Heart left ventricle (tissue), 16 donors: ENCODE data around the gene ADGRB3. TPM values are rescaled to one million over a fixed set of nuclear protein-coding genes. Genes with fewer than 3 reads are reported as not detected.
A peak's percentile ranks its signal among the peaks of the same experiment; 100 is the strongest.

Source experiments
- ATAC-seq, 4 donors: fragments of 200-7000 bp; cut with Tn5 transposase; one replicate each; pipeline ENCODE4 v1.9.1; 2020 to 2022; ENCODE audit warnings: moderate library complexity in 4 of 4, mild to moderate bottlenecking in 3 of 4, moderate number of reproducible peaks in 1 of 4
- DNase-seq, 5 donors: peaks; one replicate each; pipeline ENCODE4 v3.0.0-alpha.2; 2020
- H3K27ac ChIP-seq, 12 donors: fragments of 200-600 bp; sonication (generic) in 4 of 12; one replicate each; pipeline versions ENCODE4 v1.5.0 to v1.8.0; 2016 to 2022; ENCODE audit warnings: mild to moderate bottlenecking in 2 of 12
- H3K27me3 ChIP-seq, 9 donors: fragments of 200-600 bp; sonication (generic) in 2 of 9; one replicate each; pipeline versions ENCODE4 v1.5.1 to v1.8.0; 2016 to 2022; ENCODE audit warnings: mild to moderate bottlenecking in 3 of 9
- H3K36me3 ChIP-seq, 9 donors: fragments of 200-600 bp; sonication (generic) in 2 of 9; one replicate each; pipeline versions ENCODE4 v1.5.0 to v1.8.0; 2018 to 2022; ENCODE audit warnings: mild to moderate bottlenecking in 2 of 9
- H3K4me1 ChIP-seq, 12 donors: fragments of 200-600 bp; sonication (generic) in 4 of 12; one replicate each; pipeline versions ENCODE4 v1.5.0 to v1.8.0; 2016 to 2022; ENCODE audit warnings: mild to moderate bottlenecking in 3 of 12
- H3K4me3 ChIP-seq, 12 donors: fragments of 200-600 bp; sonication (generic) in 4 of 12; one replicate each; pipeline versions ENCODE4 v1.5.0 to v1.8.0; 2017 to 2022; ENCODE audit warnings: mild to moderate bottlenecking in 9 of 12, moderate library complexity in 4 of 12
- H3K9me3 ChIP-seq, 12 donors: fragments of 200-600 bp; sonication (generic) in 4 of 12; one replicate each; pipeline versions ENCODE4 v1.5.0 to v1.8.0; 2016 to 2022; ENCODE audit warnings: mild to moderate bottlenecking in 1 of 12
- POLR2A ChIP-seq, 2 donors: fragments of 450-650 bp; IDR thresholded peaks; one replicate each; pipeline ENCODE4 v1.6.1; 2017; ENCODE audit warnings: antibody characterized with exemption in 2 of 2, mild to moderate bottlenecking in 2 of 2, moderate library complexity in 2 of 2
- WGBS, 4 donors: extraction: QIAGEN DNeasy Blood & Tissue Kit in 2 of 4; methylation state at CpG; one replicate each; pipeline versions ENCODE4 v1.1.5 to v1.1.7; 2013 to 2018; 5-methylcytosine and 5-hydroxymethylcytosine counted together
- intact Hi-C, 10 donors: fragments of 100-400 bp; cut with DNase I; formaldehyde crosslinking; loops; one replicate each; pipeline versions ENCODE4 v1.11.1 to v1.14.2; 2022
- polyA plus RNA-seq, 2 donors: library from polyadenylated mRNA; stranded (reverse); fragments of 200-250 nt; gene quantifications; one replicate each; pipeline ENCODE4 v1.2.3, GENCODE V29; 2013
- total RNA-seq, 9 donors: library from RNA; depleted of rRNA in 2 of 9; stranded (reverse); fragments of >200 nt in 2 of 9; fragmentation: NEBNext Ultra II Directional in 3 of 9; extraction: Animal tissue kit (Norgen Biotek cat#: 25700) in 3 of 9; gene quantifications; one replicate each; pipeline versions ENCODE4 v1.1.0 to v1.2.4, GENCODE V29; 2016 to 2023
- TF ChIP-seq, protein P1 (sequence below), 12 donors: fragments of 200-600 bp; sonication (generic) in 4 of 12; IDR thresholded peaks; one replicate each; pipeline versions ENCODE4 v1.5.0 to v1.8.0; 2018 to 2022; ENCODE audit warnings: antibody characterized with exemption in 12 of 12, mild to moderate bottlenecking in 5 of 12
- donor health status: ischemic (EF 13 %, LVEDD 7.1; RV severe dilation, severe dysfunction).
- donor health status: healthy with polysubstance abuse.
- donor health status: DM: no; HTN: yes; CAD: no.
- donor health status: DM: no; HTN: no; CAD: no.
- donor health status: ischemic (EF 25% LVEDD 6.9; RV normal size, moderate dysfunction).
- donor health status: ischemic (EF 25% LVEDD 5.7; RV mildly dilated, moderate dysfunction).
- donor health status: healthy.
- donor health status: DM: yes; HTN: yes; CAD: no.
- donor health status: ischemic (EF 35%, LVEDD 5.7; RV mildly dilated, moderate dysfunction).
- donor health status: nonischemic (EF 11% LVEDD 7.7; RV severe dilation, severe dysfunction).
- donor health status: DM: yes; HTN: yes; CAD: no.
- donor health status: PGD.
- donor health status: ischemic (EF 29% LVEDD 5.4; RV normal size, mild dysfunction).
- donor health status: nonischemic (EF 23%, LVEDD 6.1; RV moderate dilation, normal function).

The ADGRB3 gene
- total and polyA plus RNA-seq, 11 donors: 0.51 to 2.5 (median 1.1) TPM

DNA sequence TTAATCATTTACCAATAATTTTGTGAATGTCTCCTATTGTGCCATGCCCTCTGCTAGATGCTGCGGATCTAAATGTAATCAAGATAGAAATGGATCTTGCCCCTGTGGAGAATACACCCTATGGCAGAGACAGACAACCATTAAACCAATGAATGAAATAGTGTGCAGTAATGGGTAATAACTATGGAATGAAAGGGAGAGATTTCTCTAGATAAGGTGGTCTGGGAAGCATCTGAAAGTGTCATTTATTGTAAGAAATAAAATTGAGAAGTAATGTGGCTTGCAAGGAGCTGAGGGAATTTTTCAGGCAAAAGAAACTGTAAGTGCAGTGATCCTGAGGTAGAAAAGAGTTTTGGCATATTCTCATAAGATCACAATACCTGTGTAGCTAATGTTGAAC, 731.7 kb downstream of the ADGRB3 start:
- ATAC-seq: no peak
- WGBS, 4 donors: 81 to 97% (median 93%) methylated on average over 1 of the region's 1 CpG

DNA sequence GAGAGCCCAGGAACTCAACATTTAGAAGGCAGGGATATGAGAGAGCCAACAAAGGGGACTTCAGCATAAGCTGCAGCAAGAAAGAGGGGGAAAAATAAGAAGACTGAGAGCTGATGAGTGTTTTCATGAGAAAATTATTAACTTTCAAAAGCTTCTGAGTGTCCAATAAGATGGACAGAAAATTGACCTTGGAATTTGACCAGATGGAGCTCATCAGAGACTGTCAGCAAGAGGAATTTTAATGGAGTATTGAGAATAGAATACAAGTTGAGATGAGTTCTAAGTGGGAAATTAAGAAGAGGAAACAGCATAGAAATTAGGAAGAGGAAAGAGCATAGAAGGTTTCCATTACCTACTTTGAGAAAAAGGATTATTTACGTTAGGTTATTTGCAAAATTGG, 733.5 kb downstream of the ADGRB3 start:
- H3K27me3 ChIP-seq: no peaks in the 10 kb centered on the region
- DNase-seq (no peak), ATAC-seq (no peak)
- peaks cover 0 to 8% (median 0%) of the 10 kb centered on the region in 12 donors for H3K4me1 ChIP-seq
- no peak overlapping the region for H3K4me3 ChIP-seq
- H3K36me3 ChIP-seq: no peaks in the 10 kb centered on the region
- no peak overlapping the region for H3K27ac ChIP-seq
- WGBS, 4 donors: 74 to 88% (median 77%) methylated on average over 1 of the region's 1 CpG
- H3K9me3 ChIP-seq: no peaks in the 10 kb centered on the region
- TF ChIP-seq, protein P1, sequence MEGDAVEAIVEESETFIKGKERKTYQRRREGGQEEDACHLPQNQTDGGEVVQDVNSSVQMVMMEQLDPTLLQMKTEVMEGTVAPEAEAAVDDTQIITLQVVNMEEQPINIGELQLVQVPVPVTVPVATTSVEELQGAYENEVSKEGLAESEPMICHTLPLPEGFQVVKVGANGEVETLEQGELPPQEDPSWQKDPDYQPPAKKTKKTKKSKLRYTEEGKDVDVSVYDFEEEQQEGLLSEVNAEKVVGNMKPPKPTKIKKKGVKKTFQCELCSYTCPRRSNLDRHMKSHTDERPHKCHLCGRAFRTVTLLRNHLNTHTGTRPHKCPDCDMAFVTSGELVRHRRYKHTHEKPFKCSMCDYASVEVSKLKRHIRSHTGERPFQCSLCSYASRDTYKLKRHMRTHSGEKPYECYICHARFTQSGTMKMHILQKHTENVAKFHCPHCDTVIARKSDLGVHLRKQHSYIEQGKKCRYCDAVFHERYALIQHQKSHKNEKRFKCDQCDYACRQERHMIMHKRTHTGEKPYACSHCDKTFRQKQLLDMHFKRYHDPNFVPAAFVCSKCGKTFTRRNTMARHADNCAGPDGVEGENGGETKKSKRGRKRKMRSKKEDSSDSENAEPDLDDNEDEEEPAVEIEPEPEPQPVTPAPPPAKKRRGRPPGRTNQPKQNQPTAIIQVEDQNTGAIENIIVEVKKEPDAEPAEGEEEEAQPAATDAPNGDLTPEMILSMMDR (IDR thresholded peaks at IDR 0.05): no peak
- no peak for TF ChIP-seq POLR2A (IDR thresholded peaks at IDR 0.05)
- intact Hi-C loops: no loop called here

More for the DNA sequence above, 731.7 kb downstream of the ADGRB3 start:
- DNase-seq: no peak
- intact Hi-C loops: no loop called here
- Histone ChIP-seq H3K27me3 (no peaks in the 10 kb centered on the region), H3K9me3 (no peaks in the 10 kb centered on the region), H3K27ac (no peak overlapping the region), H3K36me3 (no peaks in the 10 kb centered on the region), H3K4me3 (no peak overlapping the region), H3K4me1 (peaks cover 0 to 19% (median 0%) of the 10 kb centered on the region in 12 donors)
- no peak for TF ChIP-seq POLR2A (IDR thresholded peaks at IDR 0.05)
- TF ChIP-seq, protein P1 (IDR thresholded peaks at IDR 0.05): no peak

- peaks cover 0 to 6% (median 0%) of the 10 kb centered on the region in 12 donors for H3K4me1 ChIP-seq
- intact Hi-C loops: loop anchor here in 1 of 10 donors (5.0 kb wide), 2 partner anchors 78 to 393 kb away; no protein-coding TSS in a partner anchor
- H3K36me3 ChIP-seq: no peaks in the 10 kb centered on the region
- ATAC-seq (peak; percentile 78 to 98 (median 94)), DNase-seq (peak in 4 of 5 donors; percentile 33 to 59 (median 48))
- H3K27ac ChIP-seq: no peak overlapping the region
- H3K27me3 ChIP-seq: no peaks in the 10 kb centered on the region
- no peaks in the 10 kb centered on the region for H3K9me3 ChIP-seq
- 27 to 50% (median 35%) methylated on average over 3 of the region's 3 CpGs for WGBS, 4 donors
- no peak for TF ChIP-seq POLR2A (IDR thresholded peaks at IDR 0.05)
- TF ChIP-seq, protein P1 (IDR thresholded peaks at IDR 0.05): no peak
- H3K4me3 ChIP-seq: no peak overlapping the region
Observed at GRCh38 chr6:69370763-69371162, 735.7 kb downstream of the ADGRB3 start.

GRCh38 chr6:69378326-69378725, 743.2 kb downstream of the ADGRB3 start:
- ATAC-seq: no peak

More at GRCh38 chr6:69378326-69378725, 743.2 kb downstream of the ADGRB3 start:
- Histone ChIP-seq H3K9me3 (no peaks in the 10 kb centered on the region), H3K4me3 (no peak overlapping the region), H3K4me1 (no peaks in the 10 kb centered on the region), H3K27ac (no peak overlapping the region), H3K36me3 (no peaks in the 10 kb centered on the region), H3K27me3 (no peaks in the 10 kb centered on the region)
- intact Hi-C loops: no loop called here
- no peak for DNase-seq
- no peak for TF ChIP-seq POLR2A (IDR thresholded peaks at IDR 0.05)
- TF ChIP-seq, protein P1 (IDR thresholded peaks at IDR 0.05): no peak
- WGBS, 4 donors: 30 to 46% (median 37%) methylated on average over 1 of the region's 1 CpG
